Raji (cell line): ENCODE results near the gene FILIP1L.

Experiments used
- POLR2A ChIP-seq: IDR thresholded peaks from 2 replicates; pipeline ENCODE4 v1.6.1; 2011; ENCODE audit warnings: low read depth, low read length, control low read depth; ENCODE audit not compliant: insufficient read depth

The FILIP1L gene

DNA sequence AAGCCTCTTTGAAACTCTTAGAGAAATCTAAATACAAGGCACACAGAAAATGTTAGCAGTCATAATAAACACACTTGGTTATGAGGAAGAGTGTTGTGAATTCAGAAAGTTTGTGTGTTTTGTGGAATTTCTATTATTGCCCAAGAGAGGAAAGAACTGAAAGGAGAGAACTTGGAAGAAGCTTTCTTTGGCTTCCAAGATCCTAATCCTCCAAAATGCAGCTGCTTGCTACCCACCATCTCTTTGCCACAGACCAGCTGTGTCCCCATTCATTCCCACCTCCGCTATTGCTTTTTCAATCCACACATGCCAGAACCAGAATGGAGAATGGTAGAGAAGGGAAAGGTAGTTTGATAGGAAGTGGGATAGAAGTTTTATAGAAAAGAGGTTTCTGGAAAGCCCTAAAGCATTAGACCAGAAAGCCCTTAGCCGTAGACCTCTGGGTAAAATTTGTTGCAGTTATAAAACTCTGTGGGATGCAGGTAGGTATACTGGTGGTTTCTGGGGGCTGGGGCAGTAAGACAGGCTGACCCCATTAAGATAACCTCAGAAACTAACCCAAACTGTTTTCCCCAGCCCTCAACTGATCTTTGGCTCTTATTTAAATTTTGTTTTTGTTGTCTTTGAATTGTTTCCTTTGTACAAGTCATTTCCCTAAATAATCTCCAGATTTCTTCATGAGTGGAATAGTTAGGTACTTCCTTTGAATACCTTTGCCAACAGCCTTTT is 108.5 kb downstream of the FILIP1L start:
- TF ChIP-seq POLR2A, result no peak

DNA sequence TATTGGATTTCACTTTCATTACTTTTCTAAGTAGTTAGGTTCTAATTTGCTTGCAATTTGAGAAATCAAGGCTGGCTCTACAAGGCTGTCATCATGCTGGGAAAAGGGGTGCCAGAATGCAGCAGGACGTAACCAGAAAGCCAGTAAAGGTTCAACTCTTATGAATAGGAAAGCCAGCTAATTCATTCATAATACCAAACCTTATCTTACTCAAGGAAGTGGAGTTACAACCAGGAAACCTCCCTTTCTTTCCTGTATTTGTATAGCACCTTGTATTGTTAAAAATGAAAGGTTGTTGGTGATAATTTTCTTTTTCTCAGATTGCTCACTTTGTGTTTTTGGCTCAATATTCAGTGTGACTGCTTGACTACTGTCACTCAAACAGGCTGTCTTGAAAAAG is 109.4 kb downstream of the FILIP1L start:
- no peak for TF ChIP-seq POLR2A

DNA sequence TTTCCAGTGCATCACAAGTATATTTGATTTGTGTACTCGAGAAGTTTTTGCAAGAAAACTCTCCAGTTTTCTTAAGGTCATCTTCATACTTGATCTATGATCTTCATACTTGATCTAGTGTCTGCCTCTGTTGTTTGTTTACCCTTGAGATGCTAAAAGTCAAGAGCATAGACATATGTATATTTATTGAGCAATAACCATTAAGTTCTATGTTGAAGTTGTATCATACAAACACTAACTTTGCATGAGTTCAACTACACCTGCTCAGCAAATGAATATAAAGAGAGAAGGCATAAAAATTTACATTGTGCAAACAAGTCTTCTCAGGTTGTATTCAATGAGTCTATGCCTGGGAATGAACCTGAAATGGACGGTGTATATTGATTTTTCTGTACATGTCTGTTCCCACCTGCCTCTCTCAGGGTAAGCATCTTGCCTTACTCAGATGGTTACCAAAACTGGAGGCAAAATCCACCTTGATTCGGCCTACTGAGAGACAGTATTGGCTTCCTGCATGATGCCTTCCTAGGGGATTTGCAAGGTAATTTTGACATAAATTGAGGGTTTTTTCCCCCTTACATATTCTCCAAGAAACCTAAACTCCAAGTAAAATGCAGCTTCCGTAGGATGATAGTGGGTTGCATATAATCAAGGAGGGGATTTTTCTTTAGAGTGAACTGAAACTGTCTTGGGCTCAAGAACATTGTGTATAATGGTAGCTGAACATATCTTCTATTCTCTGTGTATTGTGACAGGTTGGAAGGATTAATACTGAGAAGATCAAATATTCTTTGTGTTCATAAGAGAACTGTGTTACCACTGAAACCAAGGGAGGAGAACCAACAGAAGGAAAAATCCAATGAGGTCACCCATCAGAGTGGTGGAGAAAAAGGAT is 110.4 kb downstream of the FILIP1L start:
- no peak for TF ChIP-seq POLR2A

DNA sequence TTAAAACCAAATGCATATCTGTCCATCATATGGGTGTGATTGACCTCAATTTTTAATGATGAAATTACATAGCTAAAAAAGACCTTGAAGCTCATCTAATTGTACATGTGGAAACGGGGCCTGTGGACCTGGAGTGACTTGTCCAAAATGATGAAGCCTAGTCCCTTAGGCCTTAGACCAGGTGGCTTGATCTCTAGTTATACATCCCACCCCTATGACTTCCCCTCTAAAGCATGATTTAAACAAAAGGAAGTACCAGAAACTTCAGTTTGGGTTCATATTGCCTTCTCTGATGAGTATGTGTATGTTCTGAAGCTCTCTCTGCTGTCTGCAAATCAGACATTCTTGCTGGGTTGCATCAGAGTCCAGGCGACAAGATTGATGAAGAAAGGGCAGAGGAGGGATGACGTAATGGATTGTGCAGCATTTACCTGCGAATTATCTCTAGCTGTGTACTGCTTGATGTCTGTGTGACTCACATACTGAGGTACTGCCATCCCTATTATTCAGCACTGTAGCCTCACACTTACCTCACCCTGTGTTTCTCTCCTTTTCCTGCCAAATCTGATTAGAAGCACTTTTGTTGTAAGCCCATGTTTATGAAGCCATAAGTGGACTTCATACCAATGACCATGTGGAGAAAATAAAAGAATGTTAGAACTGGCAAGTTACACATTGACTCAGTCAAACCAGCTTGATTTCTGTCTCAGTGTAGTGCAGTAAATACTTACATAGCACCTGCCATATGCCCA is 111.5 kb downstream of the FILIP1L start:
- TF ChIP-seq POLR2A, result no peak

DNA sequence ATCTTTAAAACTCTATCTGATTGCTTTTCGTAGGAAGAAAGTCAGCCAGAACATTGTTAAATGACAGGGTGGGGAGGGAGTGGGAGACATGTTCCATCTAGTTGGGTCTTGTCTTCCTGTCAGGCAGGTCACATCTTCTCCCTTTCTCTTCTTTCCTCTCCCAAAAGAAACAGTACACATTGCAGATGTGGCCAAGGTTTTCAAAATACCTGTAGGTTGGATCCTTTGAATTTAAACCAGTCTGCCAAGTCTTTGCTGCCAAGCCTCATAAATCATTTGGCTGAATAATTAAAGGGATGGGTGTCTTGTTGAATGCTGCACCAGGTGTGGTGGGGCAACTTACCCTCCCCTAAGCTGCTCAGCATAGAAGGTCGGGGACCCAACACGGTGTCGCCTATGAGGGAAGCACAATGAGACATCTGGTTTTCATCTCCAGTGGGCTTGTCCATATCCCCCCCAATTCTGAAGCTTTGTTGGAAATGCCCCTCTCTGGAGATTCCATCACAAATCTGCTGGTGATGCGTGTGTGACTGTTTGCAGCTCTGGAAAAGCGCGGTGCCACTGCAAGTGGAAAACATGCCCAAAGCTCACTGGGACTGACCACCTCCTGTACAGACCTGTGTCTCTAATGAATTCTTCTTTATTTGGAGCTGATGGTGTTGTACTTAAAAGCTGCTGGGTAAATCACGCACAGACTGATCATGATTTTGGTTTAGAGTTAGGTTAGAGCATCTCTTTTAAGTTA is 112.6 kb downstream of the FILIP1L start:
- TF ChIP-seq POLR2A, result no peak

DNA sequence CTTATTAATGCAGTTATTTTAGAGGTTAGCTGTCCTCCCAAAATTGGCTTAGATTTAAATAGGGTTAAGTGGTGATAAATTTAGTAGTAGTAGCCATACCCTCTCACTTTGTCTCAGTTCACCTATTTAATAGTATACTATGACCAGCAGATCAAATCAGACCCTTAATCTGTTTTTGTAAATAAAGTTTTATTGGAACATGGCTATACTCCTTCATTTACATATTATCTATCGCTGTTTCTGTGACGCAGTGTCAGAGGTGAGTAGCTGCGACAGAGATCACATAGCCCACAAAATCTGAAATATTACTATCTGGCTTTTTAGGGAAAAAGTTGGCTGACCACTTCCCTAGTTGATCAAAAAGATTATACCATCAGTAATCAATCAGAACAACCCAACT is 113.2 kb downstream of the FILIP1L start:
- TF ChIP-seq POLR2A, result no peak

DNA sequence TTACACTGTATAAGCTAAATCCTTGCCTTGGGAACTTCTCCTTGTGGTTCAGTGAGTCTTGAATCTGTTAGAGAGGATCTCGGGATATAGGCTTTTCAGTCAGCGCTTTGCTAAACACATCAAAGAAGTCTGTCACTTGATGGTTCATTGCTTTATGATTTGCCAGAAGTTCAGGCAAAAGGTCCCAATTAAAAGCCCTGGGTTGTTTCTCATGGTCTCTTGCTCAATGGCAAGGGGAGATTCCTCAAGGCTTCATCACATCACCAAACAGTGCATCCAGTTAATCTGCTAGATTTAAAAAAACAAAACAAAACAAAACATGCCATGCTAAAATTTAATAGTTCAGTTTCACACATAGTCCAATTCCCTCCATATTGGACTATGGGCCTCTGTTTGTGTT is 114.8 kb downstream of the FILIP1L start:
- TF ChIP-seq POLR2A, result no peak

DNA sequence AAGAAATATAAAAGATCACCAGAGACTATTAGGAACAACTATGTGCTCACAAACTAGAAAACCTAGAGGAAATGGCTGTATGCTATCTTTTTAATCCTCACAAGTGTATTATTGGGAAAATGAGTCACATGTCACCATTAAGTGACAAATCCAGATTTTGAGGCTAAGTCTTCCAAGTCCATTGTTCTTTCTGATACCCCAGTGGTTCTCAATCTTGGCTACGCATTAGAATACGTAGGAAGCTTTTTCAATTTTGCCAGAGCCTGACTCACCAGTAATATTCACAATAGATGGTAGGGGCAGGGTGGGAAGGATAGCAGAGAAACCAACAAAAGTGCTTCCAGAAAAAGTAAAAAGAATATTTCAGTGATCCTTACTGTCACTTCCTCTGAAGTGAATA is 117.0 kb downstream of the FILIP1L start:
- no peak for TF ChIP-seq POLR2A

DNA sequence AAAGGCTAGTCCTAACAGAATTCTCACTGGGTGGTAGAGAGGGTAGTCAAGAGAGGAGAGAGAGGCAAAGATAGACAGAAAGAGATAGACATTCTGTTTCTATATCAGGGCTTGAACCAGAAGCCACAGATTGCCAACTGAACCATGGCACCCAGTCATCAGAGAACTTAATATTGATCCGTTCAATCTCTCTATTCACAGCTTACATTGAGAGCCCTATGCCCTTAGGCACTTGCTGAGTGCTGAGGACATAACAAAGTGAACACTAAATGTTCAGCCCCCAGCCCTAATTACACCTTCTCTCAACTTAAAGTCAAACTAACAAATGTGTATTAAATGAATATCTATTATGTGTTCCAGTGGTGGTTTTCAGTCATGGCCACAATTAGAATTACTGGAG is 124.1 kb downstream of the FILIP1L start:
- no peak for TF ChIP-seq POLR2A

DNA sequence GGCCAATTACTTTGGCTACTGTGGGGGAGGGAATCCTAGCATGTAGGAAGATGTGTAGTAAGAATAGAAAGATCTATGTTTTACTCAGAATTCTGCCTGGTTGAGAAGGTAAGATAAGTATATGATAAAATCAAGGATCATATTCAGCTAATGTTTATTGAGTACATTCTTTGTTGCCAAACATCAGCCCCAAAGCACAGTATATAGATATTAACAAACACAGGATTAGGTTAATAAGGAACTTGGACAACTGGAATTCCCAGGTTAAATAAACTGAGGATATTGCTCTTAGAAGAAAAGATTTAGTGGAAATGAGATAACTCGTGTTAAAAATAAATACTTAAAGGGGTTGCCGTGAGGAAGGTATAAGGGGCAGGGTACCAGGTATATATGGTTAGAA is 129.6 kb downstream of the FILIP1L start:
- no peak for TF ChIP-seq POLR2A

DNA sequence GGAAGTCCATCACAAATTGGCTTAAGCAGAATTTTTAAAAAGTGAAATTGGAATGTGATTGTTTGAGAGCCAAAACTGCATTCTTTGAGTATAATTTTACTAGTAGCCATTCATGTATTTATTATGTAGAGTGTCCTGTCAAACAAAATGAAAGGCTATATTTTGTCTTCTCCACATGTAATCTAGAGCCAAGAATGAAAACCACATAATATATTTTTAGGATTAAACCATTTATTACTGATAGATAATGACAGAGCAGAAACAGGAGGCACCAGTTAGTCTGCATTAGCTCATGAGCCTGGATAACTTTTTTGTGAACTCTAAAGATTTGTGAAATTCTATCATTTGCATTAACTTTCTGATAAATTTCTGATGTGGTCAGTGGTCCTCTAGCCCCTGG is 130.2 kb downstream of the FILIP1L start:
- TF ChIP-seq POLR2A, result no peak

DNA sequence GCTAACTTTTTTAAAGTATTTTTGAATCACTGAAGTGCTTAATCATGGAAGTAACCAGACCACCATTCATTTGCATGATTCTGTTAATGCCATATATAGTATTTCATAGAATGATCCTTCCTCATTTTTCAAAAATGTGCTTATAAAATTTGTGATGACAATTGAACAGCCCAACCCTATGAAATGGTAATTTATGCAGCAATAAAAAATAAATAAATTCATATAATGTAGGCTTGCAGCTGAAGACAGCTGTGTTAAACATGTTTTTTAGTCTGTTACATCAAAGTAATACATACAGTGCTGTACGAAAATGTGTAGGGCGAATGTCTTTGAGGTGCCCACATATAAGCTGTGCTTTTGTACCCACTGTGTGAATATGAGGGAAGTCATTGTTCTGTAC is 131.7 kb downstream of the FILIP1L start:
- TF ChIP-seq POLR2A, result no peak

DNA sequence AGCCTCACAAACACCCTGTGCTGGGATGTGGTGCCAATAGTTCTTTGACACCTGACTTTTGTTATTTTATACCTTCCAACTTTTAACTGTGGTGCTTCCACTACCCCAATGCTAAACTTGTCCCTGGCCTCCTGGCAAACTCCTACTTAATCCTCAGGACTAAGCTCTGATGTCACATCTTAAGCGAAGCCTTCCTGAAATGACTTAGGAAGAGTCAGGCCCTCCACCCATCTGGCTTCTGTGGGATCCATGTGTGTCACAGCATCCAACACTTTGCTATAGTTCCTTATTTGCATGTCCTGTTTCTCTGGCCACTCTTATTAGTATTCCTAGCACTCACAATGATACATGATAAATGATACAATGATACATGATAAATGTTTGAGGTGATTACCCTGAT is 133.2 kb downstream of the FILIP1L start:
- TF ChIP-seq POLR2A, result no peak

DNA sequence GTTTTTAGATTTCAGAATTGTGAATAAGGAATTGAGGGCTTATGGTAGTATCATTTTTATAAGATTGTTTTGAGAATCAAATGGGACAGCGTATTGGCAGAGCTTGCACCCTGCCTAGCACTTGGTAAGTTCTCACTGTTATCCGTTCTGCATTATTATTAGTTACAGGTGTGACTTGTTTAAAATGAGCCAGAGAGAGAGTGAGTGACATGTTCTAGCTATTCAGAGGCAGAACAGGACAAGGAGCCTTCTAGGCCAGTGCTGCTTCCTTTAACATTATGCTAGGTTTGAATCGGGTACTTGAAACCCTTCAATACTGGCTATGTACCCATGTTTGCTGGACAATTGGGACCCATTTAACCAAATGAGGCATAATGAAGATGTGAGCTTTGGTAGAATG is 133.7 kb downstream of the FILIP1L start:
- no peak for TF ChIP-seq POLR2A

DNA sequence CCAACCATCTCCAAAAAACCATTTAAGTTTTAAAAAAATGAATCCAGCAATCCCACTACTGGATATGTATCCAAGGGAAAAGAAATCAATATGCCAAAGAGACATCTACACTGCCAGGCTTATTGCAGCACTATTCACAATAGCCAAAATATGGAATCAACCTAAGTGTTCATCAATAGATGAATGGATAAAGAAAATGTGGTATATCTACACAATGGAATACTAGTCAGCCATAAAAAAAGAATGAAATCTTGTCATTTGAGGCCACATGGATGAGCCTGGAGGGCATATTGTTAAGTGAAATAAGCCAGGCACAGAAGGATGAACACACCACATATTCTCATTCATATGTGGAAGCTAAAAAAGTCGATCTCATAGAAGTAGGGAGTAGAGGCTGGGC is 136.1 kb downstream of the FILIP1L start:
- no peak for TF ChIP-seq POLR2A
